Measurements from ENCODE around the gene ERAP2.
"Not testable (repeated sequence)": the region's sequence is repeated elsewhere in the genome, so short reads cannot be mapped to it uniquely, and the experiment has no call there.

ERAP2 gene, protein sequence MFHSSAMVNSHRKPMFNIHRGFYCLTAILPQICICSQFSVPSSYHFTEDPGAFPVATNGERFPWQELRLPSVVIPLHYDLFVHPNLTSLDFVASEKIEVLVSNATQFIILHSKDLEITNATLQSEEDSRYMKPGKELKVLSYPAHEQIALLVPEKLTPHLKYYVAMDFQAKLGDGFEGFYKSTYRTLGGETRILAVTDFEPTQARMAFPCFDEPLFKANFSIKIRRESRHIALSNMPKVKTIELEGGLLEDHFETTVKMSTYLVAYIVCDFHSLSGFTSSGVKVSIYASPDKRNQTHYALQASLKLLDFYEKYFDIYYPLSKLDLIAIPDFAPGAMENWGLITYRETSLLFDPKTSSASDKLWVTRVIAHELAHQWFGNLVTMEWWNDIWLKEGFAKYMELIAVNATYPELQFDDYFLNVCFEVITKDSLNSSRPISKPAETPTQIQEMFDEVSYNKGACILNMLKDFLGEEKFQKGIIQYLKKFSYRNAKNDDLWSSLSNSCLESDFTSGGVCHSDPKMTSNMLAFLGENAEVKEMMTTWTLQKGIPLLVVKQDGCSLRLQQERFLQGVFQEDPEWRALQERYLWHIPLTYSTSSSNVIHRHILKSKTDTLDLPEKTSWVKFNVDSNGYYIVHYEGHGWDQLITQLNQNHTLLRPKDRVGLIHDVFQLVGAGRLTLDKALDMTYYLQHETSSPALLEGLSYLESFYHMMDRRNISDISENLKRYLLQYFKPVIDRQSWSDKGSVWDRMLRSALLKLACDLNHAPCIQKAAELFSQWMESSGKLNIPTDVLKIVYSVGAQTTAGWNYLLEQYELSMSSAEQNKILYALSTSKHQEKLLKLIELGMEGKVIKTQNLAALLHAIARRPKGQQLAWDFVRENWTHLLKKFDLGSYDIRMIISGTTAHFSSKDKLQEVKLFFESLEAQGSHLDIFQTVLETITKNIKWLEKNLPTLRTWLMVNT

DNA sequence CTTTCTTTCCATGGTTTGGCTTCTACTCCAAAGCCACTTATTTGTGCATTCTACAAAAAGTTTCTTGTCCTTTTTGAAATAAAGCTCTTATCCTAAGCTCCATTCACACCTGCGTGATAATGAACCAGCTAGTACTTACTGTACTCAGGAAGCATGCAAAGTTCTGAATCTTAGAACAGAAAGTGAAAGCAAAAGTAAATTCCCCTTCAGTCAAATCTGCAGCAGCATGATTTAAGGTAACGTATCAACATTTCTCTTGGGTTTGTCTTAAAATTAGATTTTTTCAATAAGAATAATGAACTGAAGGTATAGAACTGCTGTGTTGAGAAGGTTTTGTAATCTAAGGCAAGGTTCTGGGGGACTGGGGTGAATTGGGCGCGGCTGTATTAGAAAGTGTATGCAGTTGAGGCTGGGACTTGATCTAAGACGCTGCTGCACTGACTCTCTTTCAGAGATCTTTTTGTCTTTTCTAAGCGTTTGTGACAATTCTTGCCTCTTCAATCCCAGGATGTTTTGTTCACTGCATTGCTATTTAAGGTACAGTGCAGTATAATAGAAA, at the start of gene ERAP2:
TSS of gene ERAP2 (plus strand) at position 209 of the 559 bp plus-strand sequence. CDS start 3,186 bp downstream, outside the sequence.
- peaks cover 76% of the 10 kb centered on the region for H3K4me1 Mint-ChIP-seq
- no peaks in the 10 kb centered on the region for H3K9me3 Mint-ChIP-seq
- ATAC-seq, result peak; percentile 45
- peak within 1 kb of the TSS; percentile 97 for H3K27ac Mint-ChIP-seq
- H3K36me3 Mint-ChIP-seq (ENCODE audit: low read depth), result peaks cover 13% of the 10 kb centered on the region
- H3K27me3 Mint-ChIP-seq, result no peaks in the 10 kb centered on the region
- H3K4me3 Mint-ChIP-seq, result peak within 1 kb of the TSS; percentile 96
- DNase-seq, result no peak

DNA sequence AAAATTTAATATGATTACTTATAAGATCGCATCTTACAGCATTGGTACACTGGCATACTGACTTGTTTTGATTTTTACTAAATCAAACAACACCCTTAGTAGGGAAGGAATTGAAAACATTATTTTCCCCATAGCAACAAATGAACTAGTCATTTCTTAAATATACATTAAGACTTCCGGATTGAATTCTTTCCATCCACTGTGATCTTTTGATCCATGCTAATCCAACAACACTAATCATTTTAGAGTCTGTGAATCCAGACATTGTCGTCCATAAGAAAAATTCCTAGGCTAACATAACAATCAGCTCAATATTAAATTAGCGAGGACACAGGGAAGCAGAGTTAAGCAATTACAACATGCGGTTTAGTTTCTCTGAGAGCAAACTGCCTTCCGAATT, 47.0 kb upstream of the ERAP2 start:
- Mint-ChIP-seq H3K36me3 (ENCODE audit: low read depth) (no peaks in the 10 kb centered on the region), H3K4me3 (no peak overlapping the region), H3K27ac (no peak overlapping the region), H3K4me1 (peaks cover 2% of the 10 kb centered on the region), H3K27me3 (peaks cover 4% of the 10 kb centered on the region), H3K9me3 (no peaks in the 10 kb centered on the region)
- no peak for DNase-seq
- ATAC-seq, result no peak

DNA sequence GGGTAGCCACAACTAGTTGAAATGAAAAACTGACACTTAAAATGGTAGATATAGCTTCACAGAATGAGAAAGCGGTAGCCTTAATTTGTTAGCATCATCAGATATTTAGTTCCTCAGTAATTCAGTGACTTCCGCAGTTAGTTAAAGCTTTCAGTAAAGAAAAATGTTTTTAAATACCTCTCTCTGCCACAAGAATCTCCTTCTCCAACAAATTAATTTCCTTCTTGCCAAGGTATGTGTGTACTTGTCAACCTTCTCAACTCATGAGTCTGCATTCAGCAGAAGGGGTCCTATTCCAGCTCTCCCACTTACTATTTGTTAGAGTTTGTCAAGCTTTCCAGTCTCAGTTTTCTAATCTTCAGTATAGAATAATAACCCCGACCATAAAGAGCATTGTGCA, 42.3 kb upstream of the ERAP2 start:
- no peak for ATAC-seq
- Mint-ChIP-seq H3K27ac (no peak overlapping the region), H3K4me1 (peaks cover 7% of the 10 kb centered on the region), H3K27me3 (no peaks in the 10 kb centered on the region), H3K9me3 (no peaks in the 10 kb centered on the region), H3K4me3 (no peak overlapping the region), H3K36me3 (ENCODE audit: low read depth) (no peaks in the 10 kb centered on the region)
- no peak for DNase-seq

DNA sequence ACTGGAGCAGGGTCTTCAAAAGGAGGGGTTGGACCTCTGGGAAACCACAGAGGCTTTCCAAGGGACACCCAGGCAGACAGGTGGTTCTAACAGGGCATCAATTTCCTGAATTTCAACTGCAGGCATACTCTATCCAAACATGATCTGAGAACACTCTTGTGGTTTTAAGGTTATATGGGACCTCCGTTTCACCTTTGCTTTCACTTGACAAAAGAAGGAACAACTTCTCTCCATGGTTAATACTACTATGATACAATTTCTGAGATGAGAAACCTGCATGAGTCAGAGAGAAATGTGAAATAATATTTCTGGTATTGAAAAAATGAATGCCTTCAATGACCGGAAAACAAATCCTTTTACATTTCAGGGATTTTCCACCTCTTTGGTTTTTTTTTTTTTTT, 40.5 kb upstream of the ERAP2 start:
- Mint-ChIP-seq H3K9me3 (no peaks in the 10 kb centered on the region), H3K27me3 (no peaks in the 10 kb centered on the region), H3K27ac (no peak overlapping the region), H3K4me3 (no peak overlapping the region), H3K36me3 (ENCODE audit: low read depth) (no peaks in the 10 kb centered on the region), H3K4me1 (peaks cover 7% of the 10 kb centered on the region)
- no peak for DNase-seq
- no peak for ATAC-seq

DNA sequence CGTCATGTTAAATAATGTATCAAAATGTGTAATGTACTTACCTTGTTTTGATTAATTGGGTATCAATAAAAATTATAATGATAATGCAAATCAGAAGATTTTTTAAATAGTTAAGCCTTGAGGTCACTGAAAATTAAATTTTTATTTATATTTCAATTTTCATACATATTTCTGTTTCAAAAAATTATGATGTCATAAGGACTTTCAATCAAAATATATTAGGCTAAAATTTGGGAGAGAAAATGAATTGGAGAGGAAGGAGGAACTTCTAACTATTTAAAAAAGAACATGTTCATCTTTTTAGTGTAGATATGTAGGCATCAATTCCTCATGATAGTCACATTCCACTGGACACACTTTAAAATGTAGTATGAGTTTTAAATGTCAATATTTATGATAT, 39.5 kb upstream of the ERAP2 start:
- H3K27ac Mint-ChIP-seq, result no peak overlapping the region
- no peak for DNase-seq
- no peaks in the 10 kb centered on the region for H3K36me3 Mint-ChIP-seq (ENCODE audit: low read depth)
- no peaks in the 10 kb centered on the region for H3K27me3 Mint-ChIP-seq
- no peak overlapping the region for H3K4me3 Mint-ChIP-seq
- peaks cover 7% of the 10 kb centered on the region for H3K4me1 Mint-ChIP-seq
- H3K9me3 Mint-ChIP-seq, result no peaks in the 10 kb centered on the region
- no peak for ATAC-seq

DNA sequence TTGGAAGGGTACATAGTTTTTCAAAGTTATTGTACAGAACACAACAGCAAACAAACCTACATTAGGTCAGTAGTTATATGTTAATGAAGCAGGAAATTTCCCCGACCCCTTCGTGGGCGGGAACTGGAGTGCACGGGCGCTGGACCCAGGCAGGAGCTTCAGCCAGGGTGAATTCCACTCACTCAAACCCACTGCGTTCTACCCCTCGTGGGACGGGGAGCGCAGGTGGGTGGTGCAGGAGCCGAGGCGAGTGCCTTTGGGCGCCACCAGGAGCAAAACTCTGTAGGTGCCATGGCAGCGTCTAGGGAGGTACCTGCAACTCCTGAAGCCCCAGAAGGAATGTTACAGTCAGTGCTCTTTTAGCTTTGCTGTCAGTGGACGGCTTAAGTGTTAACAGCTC, 39.0 kb upstream of the ERAP2 start:
- no peak for ATAC-seq
- DNase-seq, result no peak
- no peaks in the 10 kb centered on the region for H3K36me3 Mint-ChIP-seq (ENCODE audit: low read depth)
- no peak overlapping the region for H3K4me3 Mint-ChIP-seq
- peaks cover 7% of the 10 kb centered on the region for H3K4me1 Mint-ChIP-seq
- H3K27ac Mint-ChIP-seq, result no peak overlapping the region
- no peaks in the 10 kb centered on the region for H3K9me3 Mint-ChIP-seq
- H3K27me3 Mint-ChIP-seq, result no peaks in the 10 kb centered on the region

DNA sequence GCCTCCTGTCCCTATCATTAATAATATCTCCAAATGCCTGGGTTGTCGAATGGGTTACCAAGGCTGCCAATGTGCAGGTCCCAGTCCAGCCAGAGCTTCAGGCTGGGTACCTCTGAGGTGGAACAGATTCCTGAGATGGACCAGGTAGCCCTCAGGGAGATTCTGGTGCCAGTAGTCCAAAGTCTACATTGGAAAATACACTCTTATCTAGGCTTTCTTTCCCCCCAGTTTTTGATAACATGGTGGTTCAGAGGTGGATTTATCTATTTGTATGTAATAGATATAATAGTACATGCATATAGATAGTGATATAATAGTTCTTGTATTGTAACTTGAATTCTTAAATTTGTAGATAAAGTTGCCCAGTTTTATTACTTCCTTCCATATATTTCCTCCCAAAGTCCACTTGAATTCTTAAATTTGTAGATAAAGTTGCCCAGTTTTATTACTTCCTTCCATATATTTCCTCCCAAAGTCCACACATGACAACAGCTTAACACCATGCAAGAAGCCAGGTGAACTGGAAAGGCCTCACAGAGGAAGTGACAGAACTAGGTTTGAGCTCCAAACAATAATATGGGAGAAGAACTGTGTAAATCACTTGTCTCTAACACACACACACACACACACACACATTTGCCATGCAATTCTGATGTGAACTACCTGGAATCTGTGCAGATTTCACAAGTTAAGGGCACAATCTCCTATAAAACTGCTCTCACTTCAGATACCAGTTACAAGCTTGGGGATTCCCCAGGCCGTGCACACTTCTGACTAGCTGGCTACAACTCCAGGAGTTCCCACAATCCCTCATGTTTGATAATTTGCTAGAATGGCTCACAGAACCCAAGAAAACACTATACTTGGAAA, 37.9 kb upstream of the ERAP2 start:
- H3K27ac Mint-ChIP-seq, result no peak overlapping the region
- H3K9me3 Mint-ChIP-seq, result no peaks in the 10 kb centered on the region
- H3K27me3 Mint-ChIP-seq, result no peaks in the 10 kb centered on the region
- H3K4me1 Mint-ChIP-seq, result peaks cover 13% of the 10 kb centered on the region
- no peaks in the 10 kb centered on the region for H3K36me3 Mint-ChIP-seq (ENCODE audit: low read depth)
- ATAC-seq (no peak), DNase-seq (no peak)
- no peak overlapping the region for H3K4me3 Mint-ChIP-seq

DNA sequence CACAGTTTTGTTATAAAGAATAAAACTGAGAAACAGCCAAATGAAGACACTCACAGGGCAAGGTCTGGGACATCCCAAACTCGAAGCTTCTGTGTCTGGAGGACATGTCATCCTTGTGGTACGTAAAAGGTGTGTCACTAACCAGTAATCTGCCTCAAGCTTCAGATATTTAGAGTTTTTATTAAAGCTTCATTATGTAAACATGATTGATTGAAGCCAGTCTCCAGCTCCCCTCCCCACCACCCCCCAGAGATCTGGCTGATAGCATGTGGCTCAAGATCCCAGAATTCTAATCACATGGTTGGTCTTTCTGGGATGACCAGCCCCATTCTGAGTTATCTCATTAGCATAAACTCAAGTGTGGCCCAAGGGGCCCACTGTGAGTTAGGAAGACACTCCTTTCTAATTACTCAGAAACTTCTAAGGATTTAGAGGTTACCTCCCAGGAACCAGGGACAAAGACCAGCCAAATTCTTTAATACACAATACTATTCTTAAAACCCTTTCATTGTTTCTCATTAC, 37.2 kb upstream of the ERAP2 start:
- ATAC-seq, result no peak
- DNase-seq, result no peak
- no peaks in the 10 kb centered on the region for H3K27me3 Mint-ChIP-seq
- peaks cover 14% of the 10 kb centered on the region for H3K4me1 Mint-ChIP-seq
- H3K9me3 Mint-ChIP-seq, result no peaks in the 10 kb centered on the region
- H3K4me3 Mint-ChIP-seq, result no peak overlapping the region
- H3K27ac Mint-ChIP-seq, result no peak overlapping the region
- no peaks in the 10 kb centered on the region for H3K36me3 Mint-ChIP-seq (ENCODE audit: low read depth)

DNA sequence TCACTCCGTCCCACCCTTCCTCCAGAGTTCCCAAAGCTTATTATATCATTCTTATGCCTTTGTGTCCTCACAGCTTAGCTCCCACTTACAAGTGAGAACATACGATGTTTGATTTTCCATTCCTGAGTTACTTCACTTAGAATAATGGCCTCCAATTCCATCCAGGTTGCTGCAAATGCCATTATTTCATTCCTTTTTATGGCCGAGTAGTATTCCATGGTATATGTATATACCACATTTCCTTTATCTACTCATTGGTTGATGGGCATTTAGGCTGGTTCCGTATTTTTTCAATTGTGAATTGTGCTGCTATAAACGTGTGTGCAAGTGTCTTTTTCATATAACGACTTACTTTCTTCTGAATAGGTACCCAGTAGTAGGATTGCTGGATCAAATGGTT, 34.4 kb upstream of the ERAP2 start:
- H3K4me1 Mint-ChIP-seq; H3K27ac Mint-ChIP-seq; H3K4me3 Mint-ChIP-seq; DNase-seq; H3K9me3 Mint-ChIP-seq; ATAC-seq; H3K27me3 Mint-ChIP-seq; H3K36me3 Mint-ChIP-seq (ENCODE audit: low read depth): not testable (repeated sequence)

DNA sequence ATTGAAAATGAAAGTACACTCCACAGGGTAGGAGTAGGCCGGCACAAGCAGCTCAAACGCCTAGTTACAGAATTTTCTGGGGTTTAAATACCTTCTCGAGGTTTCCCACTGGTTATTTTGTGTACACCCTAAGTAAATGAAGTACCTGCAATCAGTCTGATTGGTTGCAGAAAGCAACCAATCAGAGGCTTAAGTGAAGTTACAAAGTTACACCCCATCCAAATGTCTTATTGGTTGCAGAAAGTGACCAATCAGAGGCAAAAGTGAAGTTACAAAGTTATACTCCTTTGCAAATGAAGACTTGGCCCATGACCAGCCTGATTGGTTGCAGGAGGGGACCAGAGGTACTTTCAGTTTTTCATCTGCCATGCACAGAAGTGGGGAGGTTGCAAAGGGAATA, 33.2 kb upstream of the ERAP2 start:
- no peak overlapping the region for H3K4me3 Mint-ChIP-seq
- H3K27me3 Mint-ChIP-seq, result no peaks in the 10 kb centered on the region
- H3K36me3 Mint-ChIP-seq (ENCODE audit: low read depth), result no peaks in the 10 kb centered on the region
- DNase-seq (no peak), ATAC-seq (no peak)
- H3K9me3 Mint-ChIP-seq, result no peaks in the 10 kb centered on the region
- peaks cover 9% of the 10 kb centered on the region for H3K4me1 Mint-ChIP-seq
- H3K27ac Mint-ChIP-seq, result no peak overlapping the region

DNA sequence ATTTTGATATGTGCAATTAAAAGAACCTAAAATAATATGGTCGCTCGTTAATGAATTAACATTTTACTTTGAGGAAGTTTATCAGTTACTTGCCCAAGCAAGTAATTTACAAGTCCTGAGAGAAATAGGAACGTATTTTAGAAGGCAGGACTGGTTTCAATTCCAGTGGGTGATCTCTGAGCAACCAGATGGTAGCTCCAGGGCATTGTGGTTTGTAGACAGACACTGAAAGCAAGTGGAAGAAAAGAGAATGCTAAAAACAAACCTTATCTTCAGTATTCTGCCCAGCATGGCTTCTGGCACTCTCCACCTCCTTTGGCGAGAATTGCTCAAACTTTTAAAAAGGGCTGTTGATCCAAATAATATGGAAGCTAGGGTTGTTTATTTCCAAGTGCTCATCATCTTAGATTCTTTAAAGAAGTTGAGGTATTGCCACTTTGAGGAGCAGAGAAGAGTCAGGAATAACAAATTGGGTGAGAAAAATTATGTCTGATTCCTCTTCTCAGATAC, 31.8 kb upstream of the ERAP2 start:
- Mint-ChIP-seq H3K36me3 (ENCODE audit: low read depth) (no peaks in the 10 kb centered on the region), H3K9me3 (no peaks in the 10 kb centered on the region), H3K4me3 (no peak overlapping the region), H3K27ac (no peak overlapping the region), H3K27me3 (no peaks in the 10 kb centered on the region), H3K4me1 (peaks cover 7% of the 10 kb centered on the region)
- no peak for DNase-seq
- no peak for ATAC-seq

DNA sequence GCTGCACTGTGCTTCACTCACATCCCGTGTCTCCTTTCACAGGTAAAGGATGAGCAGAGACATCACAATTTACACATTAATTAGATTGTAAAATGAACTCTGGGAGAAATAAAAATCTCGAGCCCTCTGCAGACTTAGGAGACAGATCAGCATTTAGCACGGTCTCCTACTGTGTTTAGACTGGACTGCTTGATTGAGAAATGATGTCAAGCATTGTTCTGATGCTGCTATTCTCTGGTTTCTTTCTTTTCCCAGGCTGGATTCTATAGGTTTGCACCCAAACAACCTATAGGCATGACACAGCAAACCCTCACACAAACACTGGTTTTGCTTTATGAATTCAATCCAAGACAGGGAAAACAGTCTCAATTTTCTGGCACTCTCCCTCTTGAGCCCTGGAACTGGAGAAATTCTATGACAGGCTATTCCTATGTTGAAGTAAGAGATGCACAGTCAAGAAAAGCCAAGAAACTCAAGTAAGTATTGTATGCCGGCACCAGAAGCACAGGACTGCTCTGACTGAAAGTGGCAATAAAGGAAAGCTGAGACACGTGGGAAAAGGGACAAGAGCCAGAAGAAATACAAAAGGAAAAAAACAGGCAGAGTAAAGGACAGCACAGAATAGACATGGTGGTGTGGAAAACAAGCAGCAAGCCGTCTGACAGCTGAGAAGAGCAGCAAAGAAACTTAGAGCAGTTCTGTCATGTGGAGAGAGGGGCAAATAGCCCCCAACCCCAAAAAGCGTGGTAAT, 24.8 kb upstream of the ERAP2 start:
- no peaks in the 10 kb centered on the region for H3K36me3 Mint-ChIP-seq (ENCODE audit: low read depth)

DNA sequence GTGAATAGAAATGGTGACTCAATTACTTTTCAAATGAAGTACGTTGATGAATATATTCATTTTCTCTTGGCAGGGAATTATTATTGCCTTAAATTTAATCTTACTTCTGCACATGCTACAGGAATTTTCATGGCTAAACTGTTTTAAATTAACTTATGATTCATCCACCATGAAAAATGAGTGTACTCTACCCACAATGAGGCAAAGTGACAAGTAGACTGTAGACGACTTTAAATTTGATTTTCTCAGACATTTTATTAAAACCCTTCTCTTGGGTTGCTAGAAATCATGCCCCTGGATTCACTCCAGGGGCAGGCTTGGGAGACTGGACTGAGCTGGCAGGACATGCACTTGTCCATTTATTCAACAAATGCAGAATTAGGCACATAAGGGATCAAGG, 23.5 kb upstream of the ERAP2 start:
- ATAC-seq, result no peak
- H3K27ac Mint-ChIP-seq, result no peak overlapping the region
- H3K4me3 Mint-ChIP-seq, result no peak overlapping the region
- no peaks in the 10 kb centered on the region for H3K27me3 Mint-ChIP-seq
- no peaks in the 10 kb centered on the region for H3K9me3 Mint-ChIP-seq
- DNase-seq, result no peak
- H3K36me3 Mint-ChIP-seq (ENCODE audit: low read depth), result no peaks in the 10 kb centered on the region
- H3K4me1 Mint-ChIP-seq, result no peaks in the 10 kb centered on the region

More for the DNA sequence above, 24.8 kb upstream of the ERAP2 start:
- H3K9me3 Mint-ChIP-seq, result no peaks in the 10 kb centered on the region
- no peaks in the 10 kb centered on the region for H3K4me1 Mint-ChIP-seq
- no peak for ATAC-seq
- DNase-seq, result no peak
- no peaks in the 10 kb centered on the region for H3K27me3 Mint-ChIP-seq
- H3K4me3 Mint-ChIP-seq, result no peak overlapping the region
- no peak overlapping the region for H3K27ac Mint-ChIP-seq

Data from activated naive CD8-positive, alpha-beta T cell treated with anti-CD3 and anti-CD28 coated beads, Interleukin-2, amount 50 U/mL, for 24 hours (primary cell).